Large intestine (tissue), 3 donors: ENCODE measurements around the gene SORCS2. TPM values are rescaled to one million over a fixed set of nuclear protein-coding genes. Genes with fewer than 3 reads are reported as not detected.

ENCODE experiments used
- DNase-seq, 2 donors: peaks; one replicate each; pipeline versions ENCODE4 v3.0.0 to v3.0.0-alpha.2; 2013
- H3K27ac ChIP-seq: one replicate; pipeline ENCODE4 v1.5.1; 2013; ENCODE audit warnings: low read length
- H3K27me3 ChIP-seq: 2 replicates; pipeline ENCODE4 v1.6.1; 2013; ENCODE audit warnings: low read length; ENCODE audit not compliant: control insufficient read depth, insufficient read depth
- H3K36me3 ChIP-seq: 2 replicates; pipeline ENCODE4 v1.6.1; 2013; ENCODE audit warnings: low read length; ENCODE audit not compliant: control insufficient read depth, insufficient read depth
- H3K4me1 ChIP-seq: one replicate; pipeline ENCODE4 v1.6.1; 2013; ENCODE audit warnings: low read length; ENCODE audit not compliant: control insufficient read depth, insufficient read depth
- H3K4me3 ChIP-seq: one replicate; pipeline ENCODE4 v1.5.1; 2013; ENCODE audit warnings: low read length
- H3K9me3 ChIP-seq: one replicate; pipeline ENCODE4 v1.6.1; 2013; ENCODE audit warnings: mild to moderate bottlenecking, low read depth, low read length, moderate library complexity; ENCODE audit not compliant: control insufficient read depth
- WGBS: methylation state at CpG from one replicate; pipeline ENCODE4 v1.1.5; 2013; ENCODE audit warnings: low lambda C conversion rate; ENCODE audit not compliant: insufficient coverage; 5-methylcytosine and 5-hydroxymethylcytosine counted together
- polyA plus RNA-seq: library from polyadenylated mRNA; unstranded; fragments of 120-200 nt; gene quantifications from one replicate; pipeline ENCODE4 v1.2.1, GENCODE V29; 2013

SORCS2 gene
- polyA plus RNA-seq, 1 donor: 3.6 TPM

DNA sequence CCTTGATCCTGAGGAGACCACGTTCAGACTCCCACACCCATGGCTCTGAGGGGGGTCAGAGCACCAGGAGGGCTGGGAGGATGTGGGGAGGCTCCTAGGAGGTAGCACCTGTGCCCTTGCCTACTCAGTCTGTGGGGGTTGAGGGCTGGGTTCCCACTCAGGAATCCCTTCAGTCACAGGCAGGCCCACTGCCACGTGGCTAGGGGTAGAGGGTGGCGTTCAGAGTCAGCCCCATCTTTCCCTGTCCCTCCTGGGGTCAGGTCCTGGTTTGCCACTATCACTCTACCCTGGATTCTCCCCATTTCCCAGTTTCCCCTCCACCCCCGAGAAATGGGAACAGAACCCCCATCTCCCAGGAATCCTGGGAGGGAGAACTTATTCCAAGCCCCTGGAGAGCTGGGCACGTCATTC is 131.1 kb downstream of the SORCS2 start:
- Histone ChIP-seq H3K27me3 (no peaks in the 10 kb centered on the region), H3K4me3 (no peak overlapping the region), H3K36me3 (no peaks in the 10 kb centered on the region), H3K27ac (no peak overlapping the region), H3K4me1 (no peaks in the 10 kb centered on the region), H3K9me3 (peaks cover 4% of the 10 kb centered on the region)
- DNase-seq: no peak
- WGBS: no CpG with 5 or more reads among the region's 5 CpGs

DNA sequence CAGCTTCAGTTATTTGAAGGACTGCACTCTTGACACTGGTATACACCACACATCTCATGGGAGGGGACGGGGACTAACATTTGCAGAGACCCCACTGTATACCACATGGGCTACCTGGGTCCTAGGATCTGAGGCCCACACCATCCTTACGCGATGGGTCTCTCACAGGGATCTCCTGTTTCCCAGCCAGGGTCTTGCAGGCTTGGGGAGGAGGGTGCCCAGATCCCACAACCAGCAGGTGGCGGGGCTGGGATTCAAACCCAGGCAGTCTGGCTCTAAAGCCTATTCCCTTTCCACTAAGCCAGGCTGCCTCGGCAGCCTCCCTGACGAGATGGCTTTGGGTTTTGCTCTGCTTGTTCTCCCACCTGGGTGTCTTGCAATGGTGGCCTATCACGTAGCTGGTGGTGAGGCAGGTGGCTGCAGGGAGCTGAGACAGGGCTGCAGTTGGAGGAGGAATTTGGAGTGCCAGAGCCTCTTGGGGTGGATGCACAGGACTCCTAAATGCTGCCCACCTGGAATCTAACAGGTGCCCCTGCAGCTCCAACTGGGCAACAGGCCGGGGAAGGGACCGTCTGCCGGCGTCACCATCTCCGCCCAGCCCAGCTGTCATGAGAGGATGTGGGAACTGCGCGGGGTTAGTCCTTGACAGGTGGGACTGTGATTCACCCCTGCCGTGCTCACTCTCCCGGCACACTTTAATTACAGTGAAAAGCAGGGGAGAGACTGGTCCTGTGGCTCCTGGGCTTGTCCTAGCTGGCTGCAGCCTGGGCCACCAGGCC is 131.7 kb downstream of the SORCS2 start:
- no peak overlapping the region for H3K27ac ChIP-seq
- WGBS: no CpG with 5 or more reads among the region's 16 CpGs
- DNase-seq: no peak

DNA sequence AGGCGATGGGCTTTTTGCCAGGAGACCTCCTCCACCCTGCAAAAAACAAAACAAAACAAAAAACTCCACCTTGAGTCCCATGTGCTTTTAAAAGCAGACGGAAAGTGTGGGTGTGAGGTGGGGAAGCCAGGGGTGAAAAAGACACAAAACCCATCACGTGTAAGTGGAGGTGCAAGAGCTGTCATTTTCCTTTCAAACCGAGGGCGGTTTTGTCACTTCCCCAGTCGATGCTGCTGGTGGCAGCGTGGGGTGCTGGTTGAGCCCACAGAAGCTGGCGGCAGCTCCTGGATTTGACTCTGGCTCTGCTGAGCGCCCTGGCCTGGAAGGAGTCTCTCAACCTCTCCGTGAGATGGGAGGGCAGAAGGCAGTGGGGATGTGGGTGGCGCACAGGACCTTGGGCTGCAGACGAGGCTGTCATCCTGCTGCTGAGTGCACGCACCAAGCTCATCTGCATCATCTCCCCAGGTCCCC is 132.3 kb downstream of the SORCS2 start:
- H3K9me3 ChIP-seq: no peaks in the 10 kb centered on the region
- no peaks in the 10 kb centered on the region for H3K27me3 ChIP-seq
- no peaks in the 10 kb centered on the region for H3K4me1 ChIP-seq
- WGBS: 67% methylated on average over 1 of the region's 13 CpGs
- no peaks in the 10 kb centered on the region for H3K36me3 ChIP-seq
- no peak overlapping the region for H3K27ac ChIP-seq
- H3K4me3 ChIP-seq: no peak overlapping the region
- DNase-seq: no peak

More for the DNA sequence above, 131.7 kb downstream of the SORCS2 start:
- H3K27me3 ChIP-seq: no peaks in the 10 kb centered on the region
- H3K9me3 ChIP-seq: peaks cover 4% of the 10 kb centered on the region
- H3K36me3 ChIP-seq: no peaks in the 10 kb centered on the region
- no peaks in the 10 kb centered on the region for H3K4me1 ChIP-seq
- H3K4me3 ChIP-seq: no peak overlapping the region

DNA sequence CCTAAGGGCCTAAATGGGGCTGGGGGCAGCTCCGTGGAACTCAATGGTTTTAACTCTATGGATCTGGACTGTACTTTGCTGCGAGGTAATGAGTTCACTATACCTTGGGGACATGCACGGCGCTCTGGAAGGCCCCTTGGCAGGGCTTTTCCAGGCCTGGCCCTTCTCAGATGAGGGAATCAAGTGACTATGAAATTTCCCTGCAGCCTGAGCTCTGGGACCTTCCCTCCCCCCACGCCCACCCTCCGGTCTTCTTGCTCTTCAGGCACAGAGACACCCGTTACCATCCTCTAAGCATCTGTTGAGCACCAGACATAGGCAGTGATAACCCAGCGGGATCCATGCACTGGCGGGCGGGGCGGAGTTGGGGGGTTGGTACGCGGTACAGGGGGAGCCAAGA is 133.2 kb downstream of the SORCS2 start:
- Histone ChIP-seq H3K4me3 (no peak overlapping the region), H3K27ac (no peak overlapping the region), H3K27me3 (no peaks in the 10 kb centered on the region), H3K4me1 (no peaks in the 10 kb centered on the region), H3K36me3 (no peaks in the 10 kb centered on the region), H3K9me3 (no peaks in the 10 kb centered on the region)
- DNase-seq: no peak
- WGBS: no CpG with 5 or more reads among the region's 13 CpGs

DNA sequence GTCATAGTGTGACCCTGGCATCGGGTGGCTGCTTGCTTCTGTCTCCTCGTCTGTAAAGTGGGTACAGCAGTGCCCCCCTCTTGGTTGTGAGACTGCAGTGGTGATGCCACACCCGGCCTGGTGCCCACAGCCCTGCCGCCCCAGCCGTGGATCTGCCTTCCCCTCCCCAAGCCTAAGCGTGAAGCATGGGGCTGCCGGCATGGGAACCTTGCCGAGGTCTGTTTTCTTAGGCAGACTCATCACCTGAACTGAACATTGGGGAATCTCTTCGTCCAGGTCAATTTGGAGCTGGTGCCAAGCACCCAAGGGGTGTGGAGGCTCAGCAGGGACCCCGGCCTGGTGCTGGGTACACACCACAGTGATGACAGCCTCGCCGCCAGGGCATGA is 134.0 kb downstream of the SORCS2 start:
- H3K9me3 ChIP-seq: no peaks in the 10 kb centered on the region
- H3K27ac ChIP-seq: no peak overlapping the region
- no CpG with 5 or more reads among the region's 12 CpGs for WGBS
- no peak for DNase-seq
- no peaks in the 10 kb centered on the region for H3K36me3 ChIP-seq
- no peaks in the 10 kb centered on the region for H3K27me3 ChIP-seq
- no peak overlapping the region for H3K4me3 ChIP-seq
- no peaks in the 10 kb centered on the region for H3K4me1 ChIP-seq

DNA sequence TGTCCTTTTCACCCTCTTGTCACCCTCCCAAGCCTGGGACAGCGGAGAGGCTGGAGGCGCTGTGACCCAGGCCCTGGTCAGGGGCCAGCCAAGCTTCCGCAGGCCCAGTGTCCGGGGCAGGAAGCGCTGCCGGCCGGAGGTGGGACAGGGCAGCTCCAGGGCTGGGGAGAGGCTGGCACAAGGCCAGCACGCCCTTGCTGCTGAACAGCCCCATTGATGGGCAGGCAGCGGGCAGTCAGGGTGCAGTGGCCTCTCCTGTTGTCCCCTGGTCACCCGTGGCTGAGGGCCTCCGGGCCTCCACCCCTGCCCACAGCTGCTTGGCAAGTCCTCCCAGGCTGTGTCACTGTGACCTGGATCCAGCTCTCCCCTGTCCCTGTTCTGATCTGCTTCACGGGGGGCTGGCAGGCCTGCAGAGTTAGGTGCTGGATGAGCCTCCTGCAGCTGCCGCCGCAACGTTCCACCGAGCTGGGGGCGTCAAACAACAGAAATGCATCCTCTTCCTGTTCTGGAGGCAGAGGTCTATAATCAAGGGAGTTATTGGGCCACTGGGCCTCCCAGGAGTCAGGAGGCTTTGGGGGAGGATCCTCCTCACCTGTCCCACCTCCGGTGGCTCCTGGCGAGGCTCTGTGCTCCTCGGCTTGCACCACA is 134.5 kb downstream of the SORCS2 start:
- no CpG with 5 or more reads among the region's 20 CpGs for WGBS
- Histone ChIP-seq H3K27me3 (no peaks in the 10 kb centered on the region), H3K4me1 (no peaks in the 10 kb centered on the region), H3K4me3 (no peak overlapping the region), H3K27ac (no peak overlapping the region), H3K36me3 (no peaks in the 10 kb centered on the region), H3K9me3 (no peaks in the 10 kb centered on the region)
- no peak for DNase-seq

DNA sequence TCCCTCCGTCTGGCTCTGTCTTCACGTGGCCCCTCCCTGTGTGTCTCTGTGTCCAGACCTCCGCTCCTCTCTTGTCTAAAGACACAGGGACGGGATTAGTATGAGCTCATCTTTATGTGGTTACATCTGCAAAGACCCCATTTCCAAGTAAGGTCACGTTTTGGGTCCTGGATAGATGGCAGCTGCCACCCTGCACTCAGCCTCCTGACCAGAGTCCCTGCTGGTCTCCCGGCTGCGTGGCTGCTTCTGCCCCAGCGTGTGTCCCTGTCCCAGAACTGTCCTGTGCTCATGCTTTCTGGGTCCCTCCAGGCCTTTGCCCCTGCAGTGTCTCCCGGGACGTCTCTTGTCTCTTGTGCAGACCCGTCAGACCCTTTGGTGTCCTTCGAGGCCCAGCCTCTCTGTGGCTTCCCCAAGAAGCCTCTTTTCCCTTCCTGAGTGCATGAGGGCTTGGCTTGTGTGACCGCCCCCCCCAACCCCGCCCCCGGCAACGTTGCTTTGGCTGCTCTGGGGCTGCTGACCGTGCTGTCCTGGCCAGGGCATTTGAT is 135.1 kb downstream of the SORCS2 start:
- Histone ChIP-seq H3K9me3 (no peaks in the 10 kb centered on the region), H3K36me3 (no peaks in the 10 kb centered on the region), H3K27me3 (no peaks in the 10 kb centered on the region), H3K4me1 (no peaks in the 10 kb centered on the region), H3K27ac (no peak overlapping the region), H3K4me3 (no peak overlapping the region)
- no peak for DNase-seq
- no CpG with 5 or more reads among the region's 17 CpGs for WGBS

DNA sequence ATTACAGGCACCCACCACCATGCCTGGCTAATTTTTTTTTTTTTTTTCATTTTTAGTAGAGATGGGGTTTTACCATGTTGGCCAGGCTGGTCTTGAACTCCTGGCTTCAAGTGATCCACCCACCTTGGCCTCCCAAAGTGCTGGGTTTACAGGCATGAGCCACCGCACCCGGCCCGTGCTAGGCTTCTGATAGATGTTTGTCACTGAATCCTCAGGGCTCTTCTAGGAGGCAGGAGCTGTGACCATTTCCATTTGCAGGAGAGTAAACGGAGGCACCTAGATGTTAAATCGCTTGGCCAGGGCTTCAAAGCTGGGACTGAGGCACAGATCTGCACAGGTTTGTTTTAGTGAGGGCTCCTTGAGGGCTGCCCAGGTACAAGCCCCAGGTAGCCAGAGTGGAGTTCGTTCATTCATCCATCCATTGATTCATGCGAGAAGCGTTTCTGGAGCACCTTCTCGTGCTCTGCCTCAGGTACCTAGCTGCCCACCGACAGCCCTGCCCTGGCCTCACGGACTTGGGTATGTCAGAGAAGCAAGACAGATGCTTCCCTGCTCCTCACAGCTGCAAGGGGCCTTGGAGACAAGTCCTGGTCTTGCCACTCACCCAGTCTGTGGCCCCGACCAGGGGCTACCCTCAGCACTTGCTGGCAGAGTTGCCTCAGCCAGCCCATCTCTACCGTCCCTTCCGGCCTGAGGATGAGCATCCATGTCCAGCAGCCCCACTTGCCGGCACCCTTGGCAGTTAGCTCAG is 136.0 kb downstream of the SORCS2 start:
- WGBS: no CpG with 5 or more reads among the region's 15 CpGs

DNA sequence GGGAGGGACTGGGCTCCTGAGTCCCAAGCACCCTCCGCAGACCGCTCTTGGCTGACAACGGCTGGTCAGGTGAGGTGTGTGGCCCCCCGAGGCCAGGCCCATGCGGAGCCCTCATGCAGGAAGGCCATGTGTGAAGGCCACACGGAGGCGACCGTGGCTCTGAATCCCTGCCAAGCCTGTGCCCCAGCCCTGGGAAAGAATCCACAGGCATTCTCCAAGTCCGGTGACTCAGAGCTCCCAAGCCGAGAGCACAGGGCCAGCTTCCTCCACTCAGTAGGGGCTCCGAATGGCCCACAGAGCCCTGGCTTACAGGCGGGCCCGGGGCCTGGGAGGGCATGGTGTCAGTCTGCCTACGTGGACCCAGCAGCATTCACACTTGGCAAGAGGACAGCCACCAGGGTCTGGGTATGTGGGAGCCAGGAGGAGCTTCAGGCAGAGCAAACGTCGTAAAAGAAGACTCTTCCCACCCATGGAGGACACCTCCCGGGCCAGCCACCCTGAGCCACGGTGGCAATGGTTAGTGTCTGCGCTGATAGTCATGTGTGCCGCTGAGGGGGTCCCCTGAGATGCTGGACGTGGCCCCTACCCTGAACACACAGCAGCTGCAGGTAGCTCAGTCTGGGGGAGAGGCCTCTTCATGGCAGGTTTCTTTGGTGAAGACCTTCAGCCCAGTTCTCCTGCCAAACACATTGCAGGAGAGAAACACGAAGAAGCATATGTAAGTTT is 136.7 kb downstream of the SORCS2 start:
- no peaks in the 10 kb centered on the region for H3K9me3 ChIP-seq
- H3K4me1 ChIP-seq: no peaks in the 10 kb centered on the region
- H3K27ac ChIP-seq: no peak overlapping the region
- no peaks in the 10 kb centered on the region for H3K27me3 ChIP-seq
- DNase-seq: no peak
- no peak overlapping the region for H3K4me3 ChIP-seq
- WGBS: no CpG with 5 or more reads among the region's 22 CpGs
- no peaks in the 10 kb centered on the region for H3K36me3 ChIP-seq

More for the DNA sequence above, 136.0 kb downstream of the SORCS2 start:
- Histone ChIP-seq H3K4me3 (no peak overlapping the region), H3K9me3 (no peaks in the 10 kb centered on the region), H3K36me3 (no peaks in the 10 kb centered on the region), H3K4me1 (no peaks in the 10 kb centered on the region), H3K27ac (no peak overlapping the region), H3K27me3 (no peaks in the 10 kb centered on the region)
- no peak for DNase-seq
